Kidney (tissue), 14 donors: ENCODE results near the gene UBE2J1. TPM values are rescaled to one million over a fixed set of nuclear protein-coding genes. Genes with fewer than 3 reads are reported as not detected.
A peak's percentile ranks its signal among the peaks of the same experiment; 100 is the strongest.

ENCODE experiments used
- DNase-seq, 5 donors: peaks; one replicate each; pipeline ENCODE4 v3.0.0-alpha.2; 2013 to 2020
- FAIRE-seq: peaks from 2 replicates; lab custom pipeline; 2012; peaks lifted over from hg19 to GRCh38; lab: Jason Lieb, UNC
- H3K27ac ChIP-seq, 2 donors: one replicate each; pipeline ENCODE4 v1.7.0; 2013; ENCODE audit warnings: low read depth in 2 of 2, low read length in 2 of 2, inconsistent platforms in 1 of 2
- H3K27me3 ChIP-seq: one replicate; pipeline ENCODE4 v1.7.1; 2013; ENCODE audit warnings: low read length, inconsistent platforms; ENCODE audit not compliant: control insufficient read depth, insufficient read depth
- H3K36me3 ChIP-seq, 3 donors: one replicate each; pipeline versions ENCODE4 v1.7.0 to v1.7.1; 2013; ENCODE audit warnings: low read length in 3 of 3, control low read depth in 1 of 3, inconsistent platforms in 1 of 3; ENCODE audit not compliant: insufficient read depth in 3 of 3, control insufficient read depth in 2 of 3
- H3K4me1 ChIP-seq, 3 donors: one replicate each; pipeline versions ENCODE4 v1.7.0 to v1.7.1; 2013; ENCODE audit warnings: low read length in 3 of 3, inconsistent platforms in 1 of 3, low read depth in 1 of 3; ENCODE audit not compliant: control insufficient read depth in 2 of 3, insufficient read depth in 2 of 3
- H3K4me3 ChIP-seq, 3 donors: one replicate each; pipeline versions ENCODE4 v1.7.0 to v1.8.1; 2013; ENCODE audit warnings: low read length in 3 of 3, control low read depth in 1 of 3, inconsistent platforms in 1 of 3
- H3K9ac ChIP-seq, 3 donors: one replicate each; pipeline versions ENCODE4 v1.7.0 to v1.7.1; 2013; ENCODE audit warnings: low read length in 3 of 3, control low read depth in 1 of 3, inconsistent platforms in 1 of 3
- H3K9me3 ChIP-seq, 3 donors: one replicate each; pipeline versions ENCODE4 v1.7.0 to v1.7.1; 2013; ENCODE audit warnings: low read length in 3 of 3, control low read depth in 1 of 3, inconsistent platforms in 1 of 3; ENCODE audit not compliant: control insufficient read depth in 2 of 3, insufficient read depth in 1 of 3
- intact Hi-C: fragments of 100-400 bp; cut with DNase I; formaldehyde crosslinking; loops from one replicate; pipeline ENCODE4 v1.11.1; 2022
- polyA plus RNA-seq: library from polyadenylated mRNA; stranded (reverse); fragments of 350-450 nt; fragmentation: Illumina TruSeq; extraction: RNeasy Lipid Tissue Mini Kit (QIAGEN cat#74804); gene quantifications from one replicate; pipeline ENCODE4 v1.2.3, GENCODE V29; 2014; ENCODE audit warnings: low read depth, low replicate concordance; ENCODE audit not compliant: insufficient read depth
- total RNA-seq: library from RNA; stranded (reverse); fragmentation: NEBNext Ultra II Directional; extraction: Animal tissue kit (Norgen Biotek cat#: 25700); gene quantifications from one replicate; pipeline ENCODE4 v1.2.1, GENCODE V29; 2021
- TF ChIP-seq, protein P1 (sequence below): IDR thresholded peaks from 3 replicates; pipeline ENCODE4 v1.5.1; 2012; ENCODE audit warnings: mild to moderate bottlenecking, moderate library complexity, borderline replicate concordance; ENCODE audit not compliant: insufficient read depth; ENCODE audit errors: extremely low read depth
- donor health status: control.
- donor health status: control.
- donor health status: control.
- donor health status: control.
- donor health status: control.
- donor health status: DM: yes; HTN: yes; CAD: no.
- donor health status: Normal renal cell carcinoma (clear cell type).

Gene UBE2J1
- total and polyA plus RNA-seq, 2 donors from 2014 or later: 22.8 to 47.3 TPM

DNA sequence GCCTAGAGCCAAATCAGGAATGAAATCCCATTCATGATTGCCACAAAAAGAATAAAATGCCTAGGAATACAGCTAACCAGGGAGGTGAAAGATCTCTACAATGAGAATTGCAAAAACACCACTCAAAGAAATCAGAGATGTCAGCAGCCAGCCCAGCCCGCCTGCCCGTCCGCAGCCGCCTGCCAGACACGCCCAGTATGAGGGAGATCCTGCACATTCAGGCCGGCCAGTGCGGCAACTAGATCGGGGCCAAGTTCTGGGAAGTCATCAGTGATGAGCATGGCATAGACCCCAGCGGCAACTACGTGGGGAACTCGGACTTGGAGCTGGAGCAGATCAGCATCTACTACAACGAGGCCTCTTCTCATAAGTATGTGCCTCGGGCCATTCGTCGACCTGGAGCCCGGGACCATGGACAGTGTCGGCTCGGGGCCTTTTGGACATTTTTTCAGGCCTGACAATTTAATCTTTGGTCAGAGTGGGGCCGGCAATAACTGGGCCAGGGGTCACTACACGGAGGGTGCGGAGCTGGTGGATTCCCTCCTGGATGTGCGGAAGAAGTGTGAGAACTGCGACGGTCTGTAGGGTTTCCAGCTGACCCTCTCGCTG, 50.8 kb downstream of the UBE2J1 start:
- no peak overlapping the region for H3K4me3 ChIP-seq
- FAIRE-seq: no peak
- TF ChIP-seq, protein P1, sequence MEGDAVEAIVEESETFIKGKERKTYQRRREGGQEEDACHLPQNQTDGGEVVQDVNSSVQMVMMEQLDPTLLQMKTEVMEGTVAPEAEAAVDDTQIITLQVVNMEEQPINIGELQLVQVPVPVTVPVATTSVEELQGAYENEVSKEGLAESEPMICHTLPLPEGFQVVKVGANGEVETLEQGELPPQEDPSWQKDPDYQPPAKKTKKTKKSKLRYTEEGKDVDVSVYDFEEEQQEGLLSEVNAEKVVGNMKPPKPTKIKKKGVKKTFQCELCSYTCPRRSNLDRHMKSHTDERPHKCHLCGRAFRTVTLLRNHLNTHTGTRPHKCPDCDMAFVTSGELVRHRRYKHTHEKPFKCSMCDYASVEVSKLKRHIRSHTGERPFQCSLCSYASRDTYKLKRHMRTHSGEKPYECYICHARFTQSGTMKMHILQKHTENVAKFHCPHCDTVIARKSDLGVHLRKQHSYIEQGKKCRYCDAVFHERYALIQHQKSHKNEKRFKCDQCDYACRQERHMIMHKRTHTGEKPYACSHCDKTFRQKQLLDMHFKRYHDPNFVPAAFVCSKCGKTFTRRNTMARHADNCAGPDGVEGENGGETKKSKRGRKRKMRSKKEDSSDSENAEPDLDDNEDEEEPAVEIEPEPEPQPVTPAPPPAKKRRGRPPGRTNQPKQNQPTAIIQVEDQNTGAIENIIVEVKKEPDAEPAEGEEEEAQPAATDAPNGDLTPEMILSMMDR: no peak
- DNase-seq: no peak
- no peak overlapping the region for H3K9ac ChIP-seq
- intact Hi-C loops: no loop called here
- H3K27ac ChIP-seq: no peak overlapping the region
- no peaks in the 10 kb centered on the region for H3K27me3 ChIP-seq
- no peaks in the 10 kb centered on the region for H3K9me3 ChIP-seq
- H3K4me1 ChIP-seq: peaks cover 0 to 3% (median 0%) of the 10 kb centered on the region in 3 donors
- H3K36me3 ChIP-seq: no peaks in the 10 kb centered on the region

- H3K4me1 ChIP-seq: peaks cover 0 to 3% (median 0%) of the 10 kb centered on the region in 3 donors
- no peak overlapping the region for H3K4me3 ChIP-seq
- no peaks in the 10 kb centered on the region for H3K27me3 ChIP-seq
- H3K9me3 ChIP-seq: no peaks in the 10 kb centered on the region
- no peak overlapping the region for H3K9ac ChIP-seq
- intact Hi-C loops: no loop called here
- H3K27ac ChIP-seq: no peak overlapping the region
- no peak for FAIRE-seq
- TF ChIP-seq, protein P1: no peak
- DNase-seq: no peak
- H3K36me3 ChIP-seq: no peaks in the 10 kb centered on the region
Measured at GRCh38 chr6:89299466-89299850, 53.1 kb downstream of the UBE2J1 start.

DNA sequence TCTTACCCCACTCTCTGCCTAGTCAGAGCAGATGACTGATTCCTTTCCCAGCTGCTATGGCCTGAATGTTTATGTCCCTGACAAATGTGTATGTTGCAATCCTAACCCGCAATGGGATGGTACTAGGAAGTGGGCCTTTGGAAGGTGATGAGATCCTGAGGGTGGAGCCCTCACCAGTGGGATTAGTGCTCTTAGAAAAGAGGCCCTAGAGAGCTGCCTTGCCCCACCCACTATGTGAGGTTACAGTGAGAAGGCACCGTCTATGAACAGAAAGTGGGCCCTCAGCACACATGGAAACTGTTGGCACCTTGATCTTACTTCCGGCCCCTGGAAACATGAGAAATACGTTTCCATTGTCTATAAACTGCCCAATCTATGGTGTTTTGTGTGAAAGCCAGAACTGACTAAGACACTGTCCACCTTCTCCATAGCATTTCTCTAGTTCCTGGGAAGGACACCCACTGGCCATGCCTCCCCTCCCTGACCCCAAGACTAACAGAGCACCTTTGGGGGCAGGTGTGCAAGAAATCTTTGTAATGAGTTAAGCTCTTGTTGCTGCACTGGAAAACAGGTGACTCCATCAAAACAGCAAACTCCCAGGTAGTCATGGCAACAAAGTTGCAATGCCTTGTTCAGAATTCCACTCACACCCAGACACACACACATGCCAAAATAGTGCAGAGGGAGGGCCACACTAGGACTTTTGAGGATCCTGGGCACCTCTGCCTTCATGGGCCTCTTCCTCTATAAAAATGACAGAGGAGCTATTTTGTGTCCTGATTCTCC, 53.6 kb downstream of the UBE2J1 start:
- Histone ChIP-seq H3K36me3 (no peaks in the 10 kb centered on the region), H3K9ac (no peak overlapping the region), H3K9me3 (no peaks in the 10 kb centered on the region), H3K27ac (no peak overlapping the region), H3K4me3 (no peak overlapping the region), H3K27me3 (no peaks in the 10 kb centered on the region), H3K4me1 (peaks cover 0 to 3% (median 0%) of the 10 kb centered on the region in 3 donors)
- FAIRE-seq (no peak), DNase-seq (peak in 1 of 5 donors; percentile 30)
- intact Hi-C loops: no loop called here
- TF ChIP-seq, protein P1: no peak
